SK-N-SH treated with all-trans-retinoic acid at 6 μM for 48 hours (cell line): ENCODE results near the gene CAV3.
A peak's percentile ranks its signal among the peaks of the same experiment; 100 is the strongest.
"Not testable (repeated sequence)": the region's sequence is repeated elsewhere in the genome, so short reads cannot be mapped to it uniquely, and the experiment has no call there.

ENCODE experiments used
- ATAC-seq: fragments of 200-7000 bp; cut with Tn5 transposase; 3 replicates; pipeline ENCODE4 v1.9.1; 2020; ENCODE audit warnings: mild to moderate bottlenecking, moderate library complexity
- ARNTL ChIP-seq: fragments of 450-650 bp; formaldehyde crosslinking; IDR thresholded peaks from 2 replicates; pipeline ENCODE4 v1.5.0; 2020; ENCODE audit warnings: low read depth, mild to moderate bottlenecking, moderate library complexity, borderline replicate concordance
- BACH2 ChIP-seq: fragments of 250-450 bp; sonication (Bioruptor Pico); IDR thresholded peaks from 2 replicates; pipeline ENCODE4 v1.9.0; 2021; ENCODE audit warnings: mild to moderate bottlenecking, borderline replicate concordance
- ESRRG ChIP-seq: fragments of 250-450 bp; sonication (Bioruptor Pico); IDR thresholded peaks from 2 replicates; pipeline ENCODE4 v1.6.1; 2021; ENCODE audit warnings: mild to moderate bottlenecking
- ISL1 ChIP-seq: fragments of 250-450 bp; sonication (Bioruptor Pico); IDR thresholded peaks from 2 replicates; pipeline ENCODE4 v2.1.2; 2022; ENCODE audit warnings: mild to moderate bottlenecking, moderate library complexity
- OSR1 ChIP-seq: fragments of 250-450 bp; sonication (Bioruptor Pico); IDR thresholded peaks from 2 replicates; pipeline ENCODE4 v1.8.0; 2022; ENCODE audit warnings: moderate library complexity, mild to moderate bottlenecking, inconsistent platforms
- SNAI2 ChIP-seq: fragments of 250-450 bp; sonication (Bioruptor Pico); IDR thresholded peaks from 2 replicates; pipeline ENCODE4 v1.5.0; 2020; ENCODE audit warnings: mild to moderate bottlenecking, moderate library complexity
- TCF4 ChIP-seq: fragments of 250-450 bp; sonication (Bioruptor Pico); IDR thresholded peaks from 2 replicates; pipeline ENCODE4 v1.8.0; 2021; ENCODE audit warnings: mild to moderate bottlenecking, moderate library complexity, borderline replicate concordance
- TOX ChIP-seq: fragments of 250-450 bp; sonication (Bioruptor Pico); IDR thresholded peaks from 2 replicates; pipeline ENCODE4 v1.8.0; 2021; ENCODE audit warnings: mild to moderate bottlenecking, moderate library complexity, borderline replicate concordance
- ZC3H10 ChIP-seq: fragments of 250-450 bp; sonication (Bioruptor Pico); IDR thresholded peaks from 2 replicates; pipeline ENCODE4 v1.5.1; 2021; ENCODE audit warnings: mild to moderate bottlenecking, moderate library complexity
- ZFP3 ChIP-seq: fragments of 250-450 bp; sonication (Bioruptor Pico); IDR thresholded peaks from 2 replicates; pipeline ENCODE4 v1.5.0; 2020; ENCODE audit warnings: mild to moderate bottlenecking, moderate library complexity
- ZFP30 ChIP-seq: fragments of 450-650 bp; formaldehyde crosslinking; IDR thresholded peaks from 2 replicates; pipeline ENCODE4 v1.5.0; 2022; ENCODE audit warnings: mild to moderate bottlenecking, moderate library complexity
- ZNF565 ChIP-seq: fragments of 450-650 bp; formaldehyde crosslinking; conservative IDR thresholded peaks from 2 replicates; pipeline ENCODE4 v1.5.0; 2020; ENCODE audit warnings: low read depth, mild to moderate bottlenecking, moderate library complexity
- ZNF70 ChIP-seq: fragments of 450-650 bp; formaldehyde crosslinking; IDR thresholded peaks from 2 replicates; pipeline ENCODE4 v1.5.0; 2020; ENCODE audit warnings: mild to moderate bottlenecking, moderate library complexity
- ZNF8 ChIP-seq: fragments of 450-650 bp; formaldehyde crosslinking; IDR thresholded peaks from 2 replicates; pipeline ENCODE4 v1.5.0; 2020; ENCODE audit warnings: mild to moderate bottlenecking, moderate library complexity
- TF ChIP-seq, protein P1 (sequence below): fragments of 250-450 bp; sonication (Bioruptor Pico); IDR thresholded peaks from 2 replicates; pipeline ENCODE4 v1.5.1; 2021; ENCODE audit warnings: mild to moderate bottlenecking, moderate library complexity
- TF ChIP-seq, protein P2 (sequence below): fragments of 250-450 bp; sonication (Bioruptor Pico); IDR thresholded peaks from 2 replicates; pipeline ENCODE4 v1.5.1; 2020; ENCODE audit warnings: low read depth, mild to moderate bottlenecking, moderate library complexity
- TF ChIP-seq, protein P3 (sequence below): fragments of 250-450 bp; sonication (Bioruptor Pico); IDR thresholded peaks from 2 replicates; pipeline ENCODE4 v1.8.0; 2021; ENCODE audit warnings: low read depth, mild to moderate bottlenecking, moderate library complexity, borderline replicate concordance
- TF ChIP-seq, protein P4 (sequence below): fragments of 250-450 bp; sonication (Bioruptor Pico); IDR thresholded peaks from 2 replicates; pipeline ENCODE4 v1.8.0; 2020; ENCODE audit warnings: mild to moderate bottlenecking, moderate library complexity, borderline replicate concordance
- TF ChIP-seq, protein P5 (sequence below): fragments of 250-450 bp; sonication (Bioruptor Pico); IDR thresholded peaks from 2 replicates; pipeline ENCODE4 v1.5.0; 2020; ENCODE audit warnings: mild to moderate bottlenecking, moderate library complexity

Gene CAV3

DNA sequence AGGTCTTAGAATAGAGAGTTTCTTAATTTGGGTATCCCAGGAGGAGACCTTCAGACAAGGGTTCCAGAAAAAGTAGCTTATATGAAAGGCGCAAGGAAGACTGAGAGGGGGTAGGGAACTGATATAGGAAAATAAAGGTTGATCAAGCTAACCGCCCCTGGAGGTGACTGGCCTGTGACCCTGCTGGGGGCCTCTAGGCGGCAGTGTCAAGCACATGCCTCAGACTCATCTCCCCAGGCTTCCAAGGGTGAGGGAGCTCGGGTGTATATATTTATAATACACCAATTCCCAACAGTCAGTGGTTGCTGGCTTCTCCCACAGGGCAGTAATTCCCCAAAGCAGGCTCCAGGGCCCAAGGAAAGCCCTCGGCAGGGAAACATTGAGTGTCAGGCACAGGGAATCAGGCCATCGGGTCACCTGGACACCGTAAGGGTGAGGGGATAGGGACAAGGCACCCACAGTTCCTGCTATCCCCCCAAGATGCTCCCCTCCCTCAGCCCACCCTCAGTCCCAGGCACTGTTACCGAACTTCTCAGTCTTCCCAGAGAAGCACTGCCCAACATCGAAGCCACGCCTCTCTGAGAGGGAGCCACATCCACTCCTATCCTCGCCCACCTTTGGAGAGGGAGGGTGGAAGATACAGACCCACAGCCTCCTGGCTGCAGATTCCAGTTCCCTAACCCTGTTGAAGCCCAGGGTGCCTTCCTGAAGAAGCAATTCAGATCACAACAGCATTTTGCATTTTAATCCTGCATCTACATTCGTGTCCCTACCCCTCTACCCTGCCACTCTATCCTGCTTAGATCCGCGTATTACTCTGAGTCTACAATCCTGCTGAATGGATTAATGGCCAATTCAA lies 19.5 kb upstream of the CAV3 start:
- ATAC-seq, result peak; percentile 75
- TF ChIP-seq TOX (no peak), ZFP30 (CRISPR knock-in tag) (no peak), TCF4 (no peak), ISL1 (CRISPR knock-in tag) (no peak), ZFP3 (no peak), ARNTL (CRISPR knock-in tag) (no peak), ESRRG (no peak), ZNF70 (CRISPR knock-in tag) (no peak), ZNF565 (CRISPR knock-in tag) (no peak), ZNF8 (CRISPR knock-in tag) (no peak), BACH2 (CRISPR knock-in tag) (no peak), ZC3H10 (CRISPR knock-in tag) (no peak)
- TF ChIP-seq, protein P1, sequence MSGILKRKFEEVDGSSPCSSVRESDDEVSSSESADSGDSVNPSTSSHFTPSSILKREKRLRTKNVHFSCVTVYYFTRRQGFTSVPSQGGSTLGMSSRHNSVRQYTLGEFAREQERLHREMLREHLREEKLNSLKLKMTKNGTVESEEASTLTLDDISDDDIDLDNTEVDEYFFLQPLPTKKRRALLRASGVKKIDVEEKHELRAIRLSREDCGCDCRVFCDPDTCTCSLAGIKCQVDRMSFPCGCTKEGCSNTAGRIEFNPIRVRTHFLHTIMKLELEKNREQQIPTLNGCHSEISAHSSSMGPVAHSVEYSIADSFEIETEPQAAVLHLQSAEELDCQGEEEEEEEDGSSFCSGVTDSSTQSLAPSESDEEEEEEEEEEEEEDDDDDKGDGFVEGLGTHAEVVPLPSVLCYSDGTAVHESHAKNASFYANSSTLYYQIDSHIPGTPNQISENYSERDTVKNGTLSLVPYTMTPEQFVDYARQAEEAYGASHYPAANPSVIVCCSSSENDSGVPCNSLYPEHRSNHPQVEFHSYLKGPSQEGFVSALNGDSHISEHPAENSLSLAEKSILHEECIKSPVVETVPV (CRISPR knock-in tag), result no peak
- TF ChIP-seq, protein P2, sequence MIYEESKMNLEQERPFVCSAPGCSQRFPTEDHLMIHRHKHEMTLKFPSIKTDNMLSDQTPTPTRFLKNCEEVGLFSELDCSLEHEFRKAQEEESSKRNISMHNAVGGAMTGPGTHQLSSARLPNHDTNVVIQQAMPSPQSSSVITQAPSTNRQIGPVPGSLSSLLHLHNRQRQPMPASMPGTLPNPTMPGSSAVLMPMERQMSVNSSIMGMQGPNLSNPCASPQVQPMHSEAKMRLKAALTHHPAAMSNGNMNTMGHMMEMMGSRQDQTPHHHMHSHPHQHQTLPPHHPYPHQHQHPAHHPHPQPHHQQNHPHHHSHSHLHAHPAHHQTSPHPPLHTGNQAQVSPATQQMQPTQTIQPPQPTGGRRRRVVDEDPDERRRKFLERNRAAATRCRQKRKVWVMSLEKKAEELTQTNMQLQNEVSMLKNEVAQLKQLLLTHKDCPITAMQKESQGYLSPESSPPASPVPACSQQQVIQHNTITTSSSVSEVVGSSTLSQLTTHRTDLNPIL (CRISPR knock-in tag), result no peak
- TF ChIP-seq, protein P3, sequence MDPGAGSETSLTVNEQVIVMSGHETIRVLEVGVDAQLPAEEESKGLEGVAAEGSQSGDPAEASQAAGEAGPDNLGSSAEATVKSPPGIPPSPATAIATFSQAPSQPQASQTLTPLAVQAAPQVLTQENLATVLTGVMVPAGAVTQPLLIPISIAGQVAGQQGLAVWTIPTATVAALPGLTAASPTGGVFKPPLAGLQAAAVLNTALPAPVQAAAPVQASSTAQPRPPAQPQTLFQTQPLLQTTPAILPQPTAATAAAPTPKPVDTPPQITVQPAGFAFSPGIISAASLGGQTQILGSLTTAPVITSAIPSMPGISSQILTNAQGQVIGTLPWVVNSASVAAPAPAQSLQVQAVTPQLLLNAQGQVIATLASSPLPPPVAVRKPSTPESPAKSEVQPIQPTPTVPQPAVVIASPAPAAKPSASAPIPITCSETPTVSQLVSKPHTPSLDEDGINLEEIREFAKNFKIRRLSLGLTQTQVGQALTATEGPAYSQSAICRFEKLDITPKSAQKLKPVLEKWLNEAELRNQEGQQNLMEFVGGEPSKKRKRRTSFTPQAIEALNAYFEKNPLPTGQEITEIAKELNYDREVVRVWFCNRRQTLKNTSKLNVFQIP (CRISPR knock-in tag), result no peak
- TF ChIP-seq, protein P4, sequence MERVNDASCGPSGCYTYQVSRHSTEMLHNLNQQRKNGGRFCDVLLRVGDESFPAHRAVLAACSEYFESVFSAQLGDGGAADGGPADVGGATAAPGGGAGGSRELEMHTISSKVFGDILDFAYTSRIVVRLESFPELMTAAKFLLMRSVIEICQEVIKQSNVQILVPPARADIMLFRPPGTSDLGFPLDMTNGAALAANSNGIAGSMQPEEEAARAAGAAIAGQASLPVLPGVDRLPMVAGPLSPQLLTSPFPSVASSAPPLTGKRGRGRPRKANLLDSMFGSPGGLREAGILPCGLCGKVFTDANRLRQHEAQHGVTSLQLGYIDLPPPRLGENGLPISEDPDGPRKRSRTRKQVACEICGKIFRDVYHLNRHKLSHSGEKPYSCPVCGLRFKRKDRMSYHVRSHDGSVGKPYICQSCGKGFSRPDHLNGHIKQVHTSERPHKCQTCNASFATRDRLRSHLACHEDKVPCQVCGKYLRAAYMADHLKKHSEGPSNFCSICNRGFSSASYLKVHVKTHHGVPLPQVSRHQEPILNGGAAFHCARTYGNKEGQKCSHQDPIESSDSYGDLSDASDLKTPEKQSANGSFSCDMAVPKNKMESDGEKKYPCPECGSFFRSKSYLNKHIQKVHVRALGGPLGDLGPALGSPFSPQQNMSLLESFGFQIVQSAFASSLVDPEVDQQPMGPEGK (CRISPR knock-in tag), result no peak
- TF ChIP-seq, protein P5, sequence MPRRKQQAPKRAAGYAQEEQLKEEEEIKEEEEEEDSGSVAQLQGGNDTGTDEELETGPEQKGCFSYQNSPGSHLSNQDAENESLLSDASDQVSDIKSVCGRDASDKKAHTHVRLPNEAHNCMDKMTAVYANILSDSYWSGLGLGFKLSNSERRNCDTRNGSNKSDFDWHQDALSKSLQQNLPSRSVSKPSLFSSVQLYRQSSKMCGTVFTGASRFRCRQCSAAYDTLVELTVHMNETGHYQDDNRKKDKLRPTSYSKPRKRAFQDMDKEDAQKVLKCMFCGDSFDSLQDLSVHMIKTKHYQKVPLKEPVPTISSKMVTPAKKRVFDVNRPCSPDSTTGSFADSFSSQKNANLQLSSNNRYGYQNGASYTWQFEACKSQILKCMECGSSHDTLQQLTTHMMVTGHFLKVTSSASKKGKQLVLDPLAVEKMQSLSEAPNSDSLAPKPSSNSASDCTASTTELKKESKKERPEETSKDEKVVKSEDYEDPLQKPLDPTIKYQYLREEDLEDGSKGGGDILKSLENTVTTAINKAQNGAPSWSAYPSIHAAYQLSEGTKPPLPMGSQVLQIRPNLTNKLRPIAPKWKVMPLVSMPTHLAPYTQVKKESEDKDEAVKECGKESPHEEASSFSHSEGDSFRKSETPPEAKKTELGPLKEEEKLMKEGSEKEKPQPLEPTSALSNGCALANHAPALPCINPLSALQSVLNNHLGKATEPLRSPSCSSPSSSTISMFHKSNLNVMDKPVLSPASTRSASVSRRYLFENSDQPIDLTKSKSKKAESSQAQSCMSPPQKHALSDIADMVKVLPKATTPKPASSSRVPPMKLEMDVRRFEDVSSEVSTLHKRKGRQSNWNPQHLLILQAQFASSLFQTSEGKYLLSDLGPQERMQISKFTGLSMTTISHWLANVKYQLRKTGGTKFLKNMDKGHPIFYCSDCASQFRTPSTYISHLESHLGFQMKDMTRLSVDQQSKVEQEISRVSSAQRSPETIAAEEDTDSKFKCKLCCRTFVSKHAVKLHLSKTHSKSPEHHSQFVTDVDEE (CRISPR knock-in tag), result no peak
- TF ChIP-seq, all 23 proteins: peak for 0

DNA sequence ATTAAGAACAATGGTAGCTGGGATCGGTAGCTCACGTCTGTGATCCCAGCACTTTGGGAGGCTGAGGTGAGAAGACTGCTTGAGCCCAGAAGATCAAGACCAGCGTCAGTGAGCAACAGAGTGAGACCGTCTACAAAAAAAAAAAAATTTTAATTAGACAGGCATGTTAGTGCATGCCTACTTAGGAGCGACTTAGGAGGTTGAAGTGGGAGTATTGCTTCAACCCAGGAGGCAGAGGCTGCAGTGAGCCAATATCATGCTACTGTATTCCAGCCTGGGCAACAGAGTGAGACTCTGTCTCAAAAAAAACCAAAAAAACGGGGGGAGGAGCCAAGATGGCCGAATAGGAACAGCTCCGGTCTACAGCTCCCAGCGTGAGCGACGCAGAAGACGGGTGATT lies 17.8 kb upstream of the CAV3 start:
- ATAC-seq, result not testable (repeated sequence)

DNA sequence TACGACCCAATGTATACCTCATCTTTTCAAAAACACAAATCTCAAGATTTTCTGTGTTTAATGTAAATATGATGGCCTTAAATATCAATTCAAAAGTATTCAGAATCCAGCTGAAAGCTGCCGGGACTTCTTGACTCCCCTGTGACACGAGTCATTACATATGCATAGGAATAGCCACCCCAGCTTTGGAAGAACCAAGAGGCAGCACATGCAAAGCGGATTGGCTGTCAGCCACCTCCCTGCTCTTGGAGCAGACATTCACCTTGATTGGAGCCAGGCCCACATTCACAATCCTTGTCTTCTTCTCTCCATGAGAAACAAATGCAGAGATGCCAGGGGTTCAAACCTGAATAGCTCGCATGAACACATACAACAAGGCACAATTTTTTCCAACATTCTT lies 10.8 kb upstream of the CAV3 start:
- no peak for ATAC-seq
- TF ChIP-seq TCF4 (no peak), BACH2 (CRISPR knock-in tag) (no peak), ESRRG (no peak), SNAI2 (CRISPR knock-in tag) (no peak), OSR1 (CRISPR knock-in tag) (no peak)
- TF ChIP-seq, protein P1 (CRISPR knock-in tag), result no peak
- TF ChIP-seq, protein P2 (CRISPR knock-in tag), result no peak
- TF ChIP-seq, protein P3 (CRISPR knock-in tag), result no peak
- TF ChIP-seq, protein P5 (CRISPR knock-in tag), result no peak
